Mesenchymal stem cell (in vitro differentiated cells and primary cell): ENCODE results near the gene GPR55.

ENCODE experiments used
- DNase-seq: peaks from one replicate; pipeline ENCODE4 v3.0.0-alpha.2; 2013
- H2AFZ ChIP-seq: one replicate; pipeline ENCODE4 v1.6.1; 2013; ENCODE audit warnings: low read depth, mild to moderate bottlenecking, control low read depth, inconsistent platforms, low read length, moderate library complexity
- H2AK5ac ChIP-seq: 2 replicates; pipeline ENCODE4 v1.6.1; 2013; ENCODE audit warnings: low read length, moderate library complexity, mild to moderate bottlenecking, inconsistent platforms; ENCODE audit not compliant: severe bottlenecking
- H2BK120ac ChIP-seq: one replicate; pipeline ENCODE4 v1.6.1; 2013; ENCODE audit warnings: low read depth, mild to moderate bottlenecking, inconsistent platforms, low read length, moderate library complexity
- H2BK12ac ChIP-seq, 2 experiments: one replicate each; pipeline ENCODE4 v1.6.1; 2013; ENCODE audit warnings: inconsistent platforms in 2 of 2, low read length in 2 of 2, mild to moderate bottlenecking in 2 of 2, moderate library complexity in 2 of 2, control low read depth in 1 of 2
- H2BK15ac ChIP-seq: one replicate; pipeline ENCODE4 v1.6.1; 2013; ENCODE audit warnings: mild to moderate bottlenecking, low read depth, inconsistent platforms; ENCODE audit not compliant: poor library complexity, severe bottlenecking
- H2BK5ac ChIP-seq: 2 replicates; pipeline ENCODE4 v1.6.1; 2013; ENCODE audit warnings: low read depth, mild to moderate bottlenecking, low read length, control low read depth, inconsistent platforms; ENCODE audit not compliant: poor library complexity, severe bottlenecking
- H3K14ac ChIP-seq, 2 experiments: one replicate each; pipeline ENCODE4 v1.6.1; 2013; ENCODE audit warnings: inconsistent platforms in 2 of 2, low read length in 2 of 2, control low read depth in 1 of 2, mild to moderate bottlenecking in 1 of 2, moderate library complexity in 1 of 2
- H3K18ac ChIP-seq, 2 experiments: one replicate each; pipeline ENCODE4 v1.6.1; 2013; ENCODE audit warnings: inconsistent platforms in 2 of 2, low read length in 2 of 2, control low read depth in 1 of 2, low read depth in 1 of 2, mild to moderate bottlenecking in 1 of 2
- H3K23ac ChIP-seq, 2 experiments: one replicate each; pipeline ENCODE4 v1.6.1; 2013; ENCODE audit warnings: inconsistent platforms in 2 of 2, low read length in 2 of 2, mild to moderate bottlenecking in 2 of 2, moderate library complexity in 2 of 2, control low read depth in 1 of 2
- H3K27ac ChIP-seq: 2 replicates; pipeline ENCODE4 v1.5.1; 2013; ENCODE audit warnings: mild to moderate bottlenecking, moderate library complexity, low read length, control low read depth, inconsistent platforms; ENCODE audit not compliant: poor library complexity, severe bottlenecking
- H3K27me3 ChIP-seq, 2 experiments: 2 replicates each; pipeline versions ENCODE4 v1.6.1 to v1.7.0; 2013; ENCODE audit warnings: low read length in 2 of 2, mild to moderate bottlenecking in 2 of 2, moderate library complexity in 2 of 2, control low read depth in 1 of 2, inconsistent platforms in 1 of 2; ENCODE audit not compliant: control insufficient read depth in 1 of 2, insufficient read depth in 1 of 2
- H3K36me3 ChIP-seq, 2 experiments: 2 replicates each; pipeline versions ENCODE4 v1.6.1 to v1.7.0; 2013; ENCODE audit warnings: low read length in 2 of 2, control low read depth in 1 of 2, inconsistent platforms in 1 of 2, low read depth in 1 of 2, mild to moderate bottlenecking in 1 of 2; ENCODE audit not compliant: insufficient read depth in 2 of 2, control insufficient read depth in 1 of 2
- H3K4ac ChIP-seq, 2 experiments: one replicate each; pipeline ENCODE4 v1.6.1; 2013; ENCODE audit warnings: inconsistent platforms in 2 of 2, low read length in 2 of 2, mild to moderate bottlenecking in 2 of 2, moderate library complexity in 2 of 2, control low read depth in 1 of 2, low read depth in 1 of 2
- H3K4me1 ChIP-seq: 2 replicates; pipeline ENCODE4 v1.6.1; 2013; ENCODE audit warnings: low read depth, low read length, control low read depth; ENCODE audit not compliant: control insufficient read depth, insufficient read depth
- H3K4me2 ChIP-seq: 2 replicates; pipeline ENCODE4 v1.6.1; 2013; ENCODE audit warnings: low read length, mild to moderate bottlenecking, inconsistent platforms; ENCODE audit not compliant: poor library complexity, severe bottlenecking
- H3K4me3 ChIP-seq, 2 experiments: 2 replicates each; pipeline versions ENCODE4 v1.5.1 to v1.7.0; 2013; ENCODE audit warnings: low read length in 2 of 2, mild to moderate bottlenecking in 2 of 2, control low read depth in 1 of 2, low read depth in 1 of 2; ENCODE audit not compliant: insufficient read depth in 1 of 2
- H3K79me1 ChIP-seq: replicated peaks from 2 replicates; pipeline ENCODE4 v1.6.1; 2013; ENCODE audit warnings: mild to moderate bottlenecking, control low read depth, low read length, inconsistent platforms; ENCODE audit not compliant: poor library complexity, severe bottlenecking
- H3K9ac ChIP-seq: 2 replicates; pipeline ENCODE4 v1.7.0; 2013; ENCODE audit warnings: mild to moderate bottlenecking, low read length, moderate library complexity
- H3K9me3 ChIP-seq: 2 replicates; pipeline ENCODE4 v1.7.0; 2013; ENCODE audit warnings: mild to moderate bottlenecking, low read length; ENCODE audit not compliant: control insufficient read depth
- H4K8ac ChIP-seq: one replicate; pipeline ENCODE4 v1.6.1; 2013; ENCODE audit warnings: inconsistent platforms, mild to moderate bottlenecking, low read length, moderate library complexity
- H4K91ac ChIP-seq: one replicate; pipeline ENCODE4 v1.6.1; 2013; ENCODE audit warnings: mild to moderate bottlenecking, low read length, inconsistent platforms
- WGBS: methylation state at CpG from one replicate; pipeline ENCODE4 v1.1.7; 2013; ENCODE audit warnings: mixed read lengths; 5-methylcytosine and 5-hydroxymethylcytosine counted together

Gene GPR55

DNA sequence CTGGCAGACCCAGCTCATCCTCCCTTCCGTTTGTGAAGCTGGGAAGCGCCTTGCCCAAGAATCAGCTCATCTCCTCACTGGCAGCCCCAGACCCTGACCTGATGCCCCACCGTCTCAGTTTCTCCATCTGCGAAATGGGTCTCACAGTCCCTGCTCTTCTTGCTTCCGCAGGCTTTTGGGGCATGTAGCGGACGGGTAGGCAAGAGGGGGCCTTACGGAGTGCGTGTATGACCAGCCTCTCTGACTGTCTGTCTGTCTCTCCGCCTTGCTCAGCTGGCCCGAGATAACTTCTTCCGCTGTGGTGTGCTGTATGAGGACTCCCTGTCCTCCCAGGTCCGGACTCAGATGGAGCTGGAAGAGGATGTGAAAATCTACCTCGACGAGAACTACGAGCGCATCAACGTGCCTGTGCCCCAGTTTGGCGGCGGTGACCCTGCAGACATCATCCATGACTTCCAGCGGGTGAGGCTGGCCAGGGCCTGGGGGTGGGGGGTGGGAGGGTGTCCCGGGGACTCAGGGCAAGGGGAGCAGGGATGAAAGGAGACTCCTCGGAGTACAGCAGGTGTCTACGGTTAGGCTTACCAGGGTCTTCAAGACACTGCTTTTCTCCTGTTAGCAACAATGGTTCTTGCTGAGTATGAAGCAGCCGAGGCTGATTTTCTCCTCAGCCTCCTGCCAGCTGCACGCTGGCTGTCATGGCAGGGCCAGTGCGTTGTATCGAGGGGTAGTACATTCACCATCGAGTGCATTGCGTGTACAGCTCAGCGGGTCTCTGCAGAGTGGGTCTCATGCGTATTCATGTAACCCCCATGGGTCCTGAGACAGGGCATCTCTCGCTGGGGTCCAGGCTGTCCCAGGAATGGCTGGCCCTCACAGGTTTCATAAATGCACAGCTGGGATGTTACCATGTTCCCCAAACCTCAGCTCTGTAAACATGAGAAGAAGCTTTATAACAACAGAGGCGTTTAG is 49.4 kb downstream of the GPR55 start:
- H3K4me1 ChIP-seq, result peaks cover 50% of the 10 kb centered on the region
- 98% methylated on average over 34 of the region's 34 CpGs for WGBS
- no peak overlapping the region for H3K9ac ChIP-seq
- no peak overlapping the region for H2BK5ac ChIP-seq
- H3K79me1 ChIP-seq, result peaks cover 42% of the 10 kb centered on the region
- no peak overlapping the region for H2BK12ac ChIP-seq
- no peak overlapping the region for H3K4me2 ChIP-seq
- no peak overlapping the region for H3K4me3 ChIP-seq
- H3K4ac ChIP-seq, result no peak overlapping the region
- no peak overlapping the region for H4K8ac ChIP-seq
- no peak overlapping the region for H2AK5ac ChIP-seq
- H3K27ac ChIP-seq, result no peak overlapping the region
- no peaks in the 10 kb centered on the region for H3K9me3 ChIP-seq
- H2BK15ac ChIP-seq, result no peak overlapping the region
- H3K36me3 ChIP-seq, result peaks cover 0 to 79% of the 10 kb centered on the region in 2 experiments
- no peak for DNase-seq
- H3K18ac ChIP-seq, result no peak overlapping the region
- no peak overlapping the region for H4K91ac ChIP-seq
- H3K27me3 ChIP-seq, result no peaks in the 10 kb centered on the region
- no peak overlapping the region for H2AFZ ChIP-seq
- no peak overlapping the region for H3K23ac ChIP-seq
- H3K14ac ChIP-seq, result no peak overlapping the region
- H2BK120ac ChIP-seq, result no peak overlapping the region

DNA sequence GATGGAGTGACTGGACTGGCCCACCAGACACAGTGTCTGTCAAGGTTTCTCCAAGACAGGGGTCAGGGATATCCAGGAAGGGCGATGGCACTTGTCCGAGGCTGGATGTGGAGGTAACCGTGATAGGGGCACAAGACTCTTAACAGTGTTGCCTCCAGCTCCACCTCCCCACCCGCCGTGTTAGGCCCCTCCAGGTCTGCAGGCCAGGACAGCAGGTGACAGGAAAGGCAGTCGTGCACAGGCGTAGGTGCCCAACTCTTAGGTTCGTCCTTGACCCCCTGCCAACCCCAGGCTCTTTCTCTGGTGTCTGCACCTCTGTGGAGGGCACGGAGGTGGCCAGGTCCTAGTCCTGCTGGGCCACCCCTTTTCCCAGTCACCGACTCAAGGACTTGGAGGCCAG is 50.2 kb downstream of the GPR55 start:
- no peak overlapping the region for H3K4ac ChIP-seq
- H4K91ac ChIP-seq, result no peak overlapping the region
- H2AFZ ChIP-seq, result no peak overlapping the region
- H3K9ac ChIP-seq, result no peak overlapping the region
- H3K9me3 ChIP-seq, result no peaks in the 10 kb centered on the region
- no peak for DNase-seq
- H3K4me1 ChIP-seq, result peaks cover 58% of the 10 kb centered on the region
- no peak overlapping the region for H3K4me3 ChIP-seq
- H3K23ac ChIP-seq, result no peak overlapping the region
- 97% methylated on average over 10 of the region's 10 CpGs for WGBS
- no peak overlapping the region for H3K4me2 ChIP-seq
- no peak overlapping the region for H2BK12ac ChIP-seq
- no peak overlapping the region for H3K27ac ChIP-seq
- peaks cover 0 to 83% of the 10 kb centered on the region in 2 experiments for H3K36me3 ChIP-seq
- H2BK5ac ChIP-seq, result no peak overlapping the region
- H4K8ac ChIP-seq, result no peak overlapping the region
- no peak overlapping the region for H2AK5ac ChIP-seq
- H2BK15ac ChIP-seq, result no peak overlapping the region
- H3K18ac ChIP-seq, result no peak overlapping the region
- no peak overlapping the region for H2BK120ac ChIP-seq
- no peak overlapping the region for H3K14ac ChIP-seq
- H3K79me1 ChIP-seq, result peaks cover 42% of the 10 kb centered on the region
- no peaks in the 10 kb centered on the region for H3K27me3 ChIP-seq

DNA sequence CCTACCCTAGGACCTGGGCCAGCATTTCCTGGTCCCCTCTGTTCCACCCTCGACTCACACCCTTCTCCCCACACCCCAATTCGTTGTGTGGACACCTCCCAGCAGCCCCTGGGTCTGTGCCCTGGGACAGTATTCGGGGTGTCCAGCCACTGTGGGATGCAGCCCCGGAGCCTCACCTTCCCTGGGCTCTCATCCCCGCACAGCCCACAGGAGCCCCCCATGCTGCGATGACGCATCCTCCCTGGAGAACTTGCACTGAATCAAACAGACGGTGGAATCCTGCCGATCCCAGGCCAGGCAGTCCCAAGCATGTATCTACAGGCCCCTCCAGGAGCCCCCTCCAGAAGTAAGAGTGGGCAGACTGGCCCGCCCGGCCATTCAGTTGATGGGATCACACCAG is 50.6 kb downstream of the GPR55 start:
- H3K27ac ChIP-seq, result no peak overlapping the region
- H3K4ac ChIP-seq, result no peak overlapping the region
- H4K91ac ChIP-seq, result no peak overlapping the region
- H3K4me2 ChIP-seq, result no peak overlapping the region
- peaks cover 0 to 81% of the 10 kb centered on the region in 2 experiments for H3K36me3 ChIP-seq
- H3K9me3 ChIP-seq, result no peaks in the 10 kb centered on the region
- H2BK5ac ChIP-seq, result no peak overlapping the region
- DNase-seq, result no peak
- no peak overlapping the region for H3K23ac ChIP-seq
- no peak overlapping the region for H2AFZ ChIP-seq
- peaks cover 62% of the 10 kb centered on the region for H3K4me1 ChIP-seq
- no peak overlapping the region for H2BK120ac ChIP-seq
- no peak overlapping the region for H2BK12ac ChIP-seq
- H2BK15ac ChIP-seq, result no peak overlapping the region
- H3K79me1 ChIP-seq, result peaks cover 42% of the 10 kb centered on the region
- no peak overlapping the region for H3K4me3 ChIP-seq
- no peak overlapping the region for H3K9ac ChIP-seq
- H3K27me3 ChIP-seq, result no peaks in the 10 kb centered on the region
- no peak overlapping the region for H2AK5ac ChIP-seq
- H4K8ac ChIP-seq, result no peak overlapping the region
- H3K14ac ChIP-seq, result no peak overlapping the region
- no peak overlapping the region for H3K18ac ChIP-seq
- WGBS, result 94% methylated on average over 11 of the region's 11 CpGs

DNA sequence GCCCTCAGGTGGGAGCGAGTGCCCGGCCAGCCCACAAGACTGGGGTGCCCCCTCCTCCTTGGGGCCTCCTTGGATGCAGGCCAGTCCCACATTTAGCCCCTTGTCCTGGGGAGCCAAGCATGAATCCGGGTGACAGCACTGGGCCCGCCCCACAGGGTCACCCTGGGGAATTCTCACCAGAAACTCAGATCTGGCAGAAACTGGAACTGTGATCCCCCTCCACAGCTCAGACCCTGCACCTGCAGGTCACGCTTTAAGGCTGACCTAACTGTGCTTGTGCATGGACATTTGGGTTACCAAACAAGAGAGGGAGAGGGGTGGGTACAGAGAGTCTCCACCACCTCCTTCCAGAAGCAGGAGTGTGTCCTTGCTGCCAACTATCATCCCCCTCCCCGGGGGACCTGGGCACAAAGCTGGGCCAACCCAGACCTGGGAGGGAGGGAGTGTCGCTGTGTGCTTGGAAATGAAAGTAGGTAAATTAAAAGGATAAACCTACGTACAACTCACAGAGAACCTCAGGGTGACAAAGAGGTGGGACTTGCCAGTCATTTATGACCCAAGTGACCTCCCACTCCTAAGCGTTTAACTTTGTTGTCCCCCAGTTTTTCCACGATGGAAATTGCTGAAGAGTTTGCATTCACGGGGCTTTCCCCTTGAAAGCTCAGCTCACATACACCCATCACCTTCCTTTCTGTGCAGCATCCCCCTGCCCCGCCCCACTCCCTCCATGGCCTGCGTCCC is 51.2 kb downstream of the GPR55 start:
- Histone ChIP-seq H2AFZ (no peak overlapping the region), H2BK5ac (no peak overlapping the region), H3K4ac (no peak overlapping the region), H2BK15ac (no peak overlapping the region), H3K14ac (no peak overlapping the region), H3K9ac (no peak overlapping the region), H3K79me1 (peaks cover 42% of the 10 kb centered on the region), H3K4me3 (no peak overlapping the region), H3K4me1 (peaks cover 68% of the 10 kb centered on the region), H3K27me3 (no peaks in the 10 kb centered on the region), H2BK12ac (no peak overlapping the region), H3K27ac (no peak overlapping the region), H4K8ac (no peak overlapping the region), H2BK120ac (no peak overlapping the region), H4K91ac (no peak overlapping the region), H3K4me2 (no peak overlapping the region), H2AK5ac (no peak overlapping the region), H3K18ac (no peak overlapping the region), H3K36me3 (peaks cover 0 to 74% of the 10 kb centered on the region in 2 experiments), H3K9me3 (no peaks in the 10 kb centered on the region), H3K23ac (no peak overlapping the region)
- WGBS, result 97% methylated on average over 11 of the region's 13 CpGs
- DNase-seq, result no peak
